ENCODE data around the gene MDFIC2. TPM values are rescaled to one million over a fixed set of nuclear protein-coding genes. Genes with fewer than 3 reads are reported as not detected.
"Not testable (repeated sequence)": the region's sequence is repeated elsewhere in the genome, so short reads cannot be mapped to it uniquely, and the experiment has no call there.

The MDFIC2 gene
- total RNA-seq, 1 experiment from 2014 or later: not detected

GRCh38 chr3:70298385-70298784 lies 14.1 kb downstream of the MDFIC2 start:
- no peak for DNase-seq
- no peak for TF ChIP-seq CTCF (IDR thresholded peaks at IDR 0.05; ENCODE audit: unreplicated experiment)
- intact Hi-C loops (cut with micrococcal nuclease; ENCODE audit: unreplicated experiment): no loop called here
- CTCF ChIA-PET: no interaction called here
- Mint-ChIP-seq H3K4me1 (ENCODE audit: low read depth, unreplicated experiment) (no peaks in the 10 kb centered on the region), H3K9me3 (ENCODE audit: low read depth, unreplicated experiment) (no peaks in the 10 kb centered on the region), H3K27me3 (ENCODE audit: unreplicated experiment) (no peaks in the 10 kb centered on the region), H3K36me3 (ENCODE audit: insufficient read depth, unreplicated experiment) (no peaks in the 10 kb centered on the region), H3K27ac (ENCODE audit: unreplicated experiment) (no peak overlapping the region), H3K4me3 (ENCODE audit: low read depth, unreplicated experiment) (no peak overlapping the region)
- no TSS peak for BruUV-seq (replicated peaks)

DNA sequence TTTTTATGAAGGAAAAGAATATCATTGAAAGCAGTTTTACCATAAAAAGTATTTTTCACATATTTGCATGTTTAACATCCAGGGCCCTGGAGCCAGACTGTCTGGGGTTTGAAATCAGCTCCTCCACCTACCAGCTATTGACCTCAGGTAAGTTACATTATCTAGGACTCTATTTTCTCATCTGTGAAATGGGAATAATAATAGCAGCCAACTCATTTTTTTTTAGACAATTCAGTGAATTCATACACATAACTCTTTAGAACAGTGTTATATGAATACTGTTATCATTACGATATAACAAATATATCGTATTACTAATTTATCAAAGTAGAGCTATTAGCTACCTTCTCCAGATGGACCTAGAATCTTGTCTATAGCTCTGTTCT lies 21.3 kb downstream of the MDFIC2 start:
- Mint-ChIP-seq H3K4me3 (ENCODE audit: low read depth, unreplicated experiment) (no peak overlapping the region), H3K4me1 (ENCODE audit: low read depth, unreplicated experiment) (no peaks in the 10 kb centered on the region), H3K36me3 (ENCODE audit: insufficient read depth, unreplicated experiment) (no peaks in the 10 kb centered on the region), H3K9me3 (ENCODE audit: low read depth, unreplicated experiment) (no peaks in the 10 kb centered on the region), H3K27ac (ENCODE audit: unreplicated experiment) (no peak overlapping the region), H3K27me3 (ENCODE audit: unreplicated experiment) (no peaks in the 10 kb centered on the region)
- intact Hi-C loops (cut with micrococcal nuclease; ENCODE audit: unreplicated experiment): no loop called here
- no TSS peak for BruUV-seq (replicated peaks)
- CTCF ChIA-PET: no interaction called here
- TF ChIP-seq CTCF (IDR thresholded peaks at IDR 0.05; ENCODE audit: unreplicated experiment): no peak
- no peak for DNase-seq

DNA sequence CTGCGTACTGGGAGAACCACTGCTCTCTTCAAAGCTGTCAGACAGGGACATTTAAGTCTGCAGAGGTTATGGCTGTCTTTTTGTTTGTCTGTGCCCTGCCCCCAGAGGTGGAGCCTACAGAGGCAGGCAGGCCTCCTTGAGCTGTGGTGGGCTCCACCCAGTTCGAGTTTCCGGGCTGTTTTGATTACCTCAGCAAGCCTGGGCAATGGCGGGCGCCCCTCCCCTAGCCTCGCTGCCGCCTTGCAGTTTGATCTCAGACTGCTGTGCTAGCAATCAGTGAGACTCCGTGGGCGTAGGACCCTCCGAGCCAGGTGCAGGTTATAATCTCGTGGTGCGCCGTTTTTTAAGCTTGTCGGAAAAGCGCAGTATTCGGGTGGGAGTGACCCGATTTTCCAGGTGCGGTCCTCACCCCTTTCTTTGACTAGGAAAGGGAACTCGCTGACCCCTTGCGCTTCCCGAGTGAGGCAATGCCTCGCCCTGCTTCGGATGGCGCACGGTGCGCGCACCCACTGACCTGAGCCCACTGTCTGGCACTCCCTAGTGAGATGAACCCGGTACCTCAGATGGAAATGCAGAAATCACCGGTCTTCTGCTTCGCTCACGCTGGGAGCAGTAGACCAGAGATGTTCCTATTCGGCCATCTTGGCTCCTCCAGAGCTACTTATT lies 21.9 kb downstream of the MDFIC2 start:
- BruUV-seq (replicated peaks); H3K4me1 Mint-ChIP-seq (ENCODE audit: low read depth, unreplicated experiment); H3K4me3 Mint-ChIP-seq (ENCODE audit: low read depth, unreplicated experiment); DNase-seq; H3K27ac Mint-ChIP-seq (ENCODE audit: unreplicated experiment); H3K9me3 Mint-ChIP-seq (ENCODE audit: low read depth, unreplicated experiment); H3K36me3 Mint-ChIP-seq (ENCODE audit: insufficient read depth, unreplicated experiment); intact Hi-C loops (cut with micrococcal nuclease; ENCODE audit: unreplicated experiment); CTCF ChIA-PET; H3K27me3 Mint-ChIP-seq (ENCODE audit: unreplicated experiment): not testable (repeated sequence)

DNA sequence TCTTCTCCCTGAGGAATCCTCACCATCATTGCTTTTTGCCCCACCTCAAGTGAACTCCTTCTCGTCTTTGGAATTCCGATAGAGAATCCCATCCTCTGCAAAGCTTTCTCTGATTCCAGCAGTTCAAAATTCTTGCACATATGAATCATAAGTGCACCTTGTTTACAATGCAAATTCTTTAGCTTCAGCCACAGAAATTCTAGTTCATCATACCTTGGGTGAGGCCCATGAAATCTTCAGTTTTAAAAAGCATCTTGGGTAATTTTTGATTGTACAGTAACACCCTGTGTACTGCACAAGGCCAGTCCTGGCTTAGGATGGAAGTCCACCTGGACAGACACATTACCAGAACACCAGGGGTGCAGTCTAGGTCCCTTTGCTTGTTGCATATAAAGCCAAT lies 30.8 kb downstream of the MDFIC2 start:
- intact Hi-C loops (cut with micrococcal nuclease; ENCODE audit: unreplicated experiment): no loop called here
- no peaks in the 10 kb centered on the region for H3K27me3 Mint-ChIP-seq (ENCODE audit: unreplicated experiment)
- DNase-seq: peak; percentile 8
- no peak overlapping the region for H3K4me3 Mint-ChIP-seq (ENCODE audit: low read depth, unreplicated experiment)
- H3K9me3 Mint-ChIP-seq (ENCODE audit: low read depth, unreplicated experiment): peaks cover 5% of the 10 kb centered on the region
- H3K27ac Mint-ChIP-seq (ENCODE audit: unreplicated experiment): peak overlapping the region; percentile 1
- TF ChIP-seq CTCF (IDR thresholded peaks at IDR 0.05; ENCODE audit: unreplicated experiment): no peak
- CTCF ChIA-PET: interaction anchor here (0.8 kb wide), 1 partner anchor 161 kb away, joined by 3 read pairs; no protein-coding TSS in a partner anchor
- H3K36me3 Mint-ChIP-seq (ENCODE audit: insufficient read depth, unreplicated experiment): peaks cover 3% of the 10 kb centered on the region
- peaks cover 35% of the 10 kb centered on the region for H3K4me1 Mint-ChIP-seq (ENCODE audit: low read depth, unreplicated experiment)
- no TSS peak for BruUV-seq (replicated peaks)

DNA sequence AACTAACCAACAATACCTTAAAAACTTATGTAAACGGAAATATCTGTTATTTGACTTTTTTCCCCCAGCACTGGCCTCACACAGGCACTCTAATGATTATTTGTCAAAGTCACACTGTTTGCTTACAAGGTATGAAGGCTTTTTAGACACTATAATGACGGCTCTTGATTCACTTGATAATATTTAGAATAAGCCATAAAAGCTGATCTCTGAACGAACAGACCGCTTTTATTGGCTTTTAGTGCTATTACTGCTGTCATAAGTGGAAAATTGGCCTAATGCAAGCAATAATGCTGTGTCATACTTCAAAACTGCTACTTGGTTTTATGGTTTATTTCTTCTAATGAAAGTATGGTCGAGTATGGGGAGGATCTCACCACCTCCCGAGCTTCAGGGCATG lies 35.1 kb downstream of the MDFIC2 start:
- H3K36me3 Mint-ChIP-seq (ENCODE audit: insufficient read depth, unreplicated experiment): no peaks in the 10 kb centered on the region
- CTCF ChIA-PET: no interaction called here
- no peak for DNase-seq
- H3K9me3 Mint-ChIP-seq (ENCODE audit: low read depth, unreplicated experiment): peaks cover 5% of the 10 kb centered on the region
- BruUV-seq (replicated peaks): no TSS peak
- no peak for TF ChIP-seq CTCF (IDR thresholded peaks at IDR 0.05; ENCODE audit: unreplicated experiment)
- H3K4me3 Mint-ChIP-seq (ENCODE audit: low read depth, unreplicated experiment): no peak overlapping the region
- H3K27me3 Mint-ChIP-seq (ENCODE audit: unreplicated experiment): no peaks in the 10 kb centered on the region
- intact Hi-C loops (cut with micrococcal nuclease; ENCODE audit: unreplicated experiment): no loop called here
- H3K27ac Mint-ChIP-seq (ENCODE audit: unreplicated experiment): no peak overlapping the region
- peaks cover 29% of the 10 kb centered on the region for H3K4me1 Mint-ChIP-seq (ENCODE audit: low read depth, unreplicated experiment)
